C1 segment of cervical spinal cord (tissue), 14 donors: Measurements from ENCODE around the gene PTPRD.

ENCODE experiments used
- DNase-seq, 14 donors: peaks; one replicate each; lab custom pipeline; 2025; lab: John Stamatoyannopoulos, UW

The PTPRD gene

DNA sequence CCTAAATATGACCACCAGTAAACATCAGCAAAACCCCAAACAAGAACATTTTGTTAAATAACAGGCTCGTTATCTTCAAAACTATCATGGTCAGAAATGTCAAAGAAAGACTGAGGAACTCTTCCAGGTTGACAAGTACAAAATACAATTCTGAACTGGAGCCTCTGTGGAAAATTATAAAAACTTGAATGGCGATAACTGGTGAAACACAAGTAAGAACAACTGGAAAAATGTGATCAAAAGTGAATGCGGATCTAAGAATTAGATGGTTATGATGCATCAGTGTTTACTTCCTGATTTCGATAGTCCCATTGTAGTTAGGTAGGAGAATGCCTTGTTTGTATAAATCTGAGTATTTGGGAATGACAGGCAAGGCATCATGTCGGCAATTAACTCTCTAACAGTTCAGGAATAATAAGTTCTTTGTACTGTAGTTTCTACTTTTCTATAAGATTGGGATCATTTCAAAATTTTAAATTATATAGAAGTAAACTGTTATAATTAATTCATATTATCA, 2073.1 kb downstream of the PTPRD start:
- no peak for DNase-seq

DNA sequence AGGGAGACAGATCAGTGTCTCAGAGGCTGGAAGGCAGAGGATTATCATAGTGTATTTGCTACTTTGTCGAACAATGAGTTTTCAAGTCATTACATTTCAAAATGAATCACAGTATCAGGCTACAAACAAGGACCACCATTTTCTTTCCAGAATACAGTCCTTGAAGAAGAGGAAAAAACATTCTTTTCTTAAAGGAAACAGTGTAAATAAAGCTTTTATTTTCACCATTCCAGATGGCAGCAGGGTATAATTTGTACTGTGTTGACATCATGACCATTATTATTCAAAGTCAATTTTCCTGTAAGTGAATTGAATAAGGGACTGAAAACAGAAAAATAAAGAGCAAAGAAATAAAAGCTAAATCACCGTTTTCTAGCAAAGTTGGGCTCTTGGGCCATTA, 2076.0 kb downstream of the PTPRD start:
- no peak for DNase-seq

DNA sequence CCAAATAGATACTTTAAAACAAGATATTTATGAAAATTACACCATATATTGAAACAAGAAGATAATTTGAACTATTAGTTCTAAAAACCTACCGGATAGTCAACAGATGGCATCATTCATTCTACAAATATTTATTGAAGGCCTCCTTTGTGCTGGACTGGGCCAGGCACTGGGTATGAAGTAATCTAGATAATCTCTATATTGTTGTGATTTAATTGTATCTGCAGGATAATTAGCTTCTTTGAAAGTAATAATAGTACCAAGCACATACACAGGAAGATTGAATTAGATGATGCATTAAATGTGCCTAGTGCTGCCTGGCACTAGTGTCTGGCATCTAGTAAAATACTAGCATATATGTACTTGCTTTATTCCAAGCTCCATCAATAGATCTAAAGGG, 2078.0 kb downstream of the PTPRD start:
- no peak for DNase-seq

DNA sequence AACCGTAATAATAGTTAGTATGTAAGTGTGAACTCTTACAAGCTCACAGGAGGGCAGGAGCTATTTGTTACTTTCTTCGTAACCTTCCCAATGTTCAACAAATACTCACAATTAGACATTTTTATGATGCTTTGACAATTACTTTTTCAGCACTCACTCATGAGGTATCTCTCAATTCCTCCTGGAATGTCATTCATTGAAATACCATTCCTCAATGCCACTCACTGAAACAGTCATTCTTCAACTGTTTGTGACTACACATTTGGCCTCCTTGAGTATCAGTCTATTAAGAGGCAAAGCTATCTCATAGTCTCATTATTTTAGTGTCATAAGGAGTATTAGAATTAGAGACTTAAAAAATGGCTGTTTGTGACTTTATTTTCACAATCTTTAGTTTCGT, 2079.1 kb downstream of the PTPRD start:
- DNase-seq = no peak

DNA sequence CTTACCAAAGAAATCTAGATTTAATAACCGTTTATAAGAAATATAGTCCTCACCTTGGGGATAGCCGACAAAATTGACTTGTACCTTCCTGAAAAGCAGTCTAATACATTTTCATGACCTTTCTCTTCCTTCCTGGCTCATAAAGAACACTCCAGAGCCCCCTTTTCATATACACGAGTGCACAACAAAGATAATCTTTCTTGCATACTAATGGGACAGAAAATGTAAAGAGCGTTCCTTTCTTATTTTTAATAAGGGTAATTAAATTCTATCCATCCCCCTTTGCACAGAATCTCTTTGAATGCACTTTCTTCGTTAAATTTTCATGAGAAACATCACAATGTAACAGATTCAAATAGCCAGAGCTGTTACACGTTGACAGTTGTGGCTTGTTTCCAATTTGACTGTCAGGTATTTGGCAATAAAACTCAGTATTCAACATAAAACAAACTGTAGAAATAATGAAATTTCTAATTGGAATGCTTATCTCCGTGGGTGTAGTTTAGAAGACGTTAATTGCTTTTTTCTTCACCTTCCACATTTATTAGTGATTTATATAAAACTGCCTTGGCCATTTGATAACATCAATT, 2080.9 kb downstream of the PTPRD start:
- peak in 1 of 14 donors; percentile 11 for DNase-seq

DNA sequence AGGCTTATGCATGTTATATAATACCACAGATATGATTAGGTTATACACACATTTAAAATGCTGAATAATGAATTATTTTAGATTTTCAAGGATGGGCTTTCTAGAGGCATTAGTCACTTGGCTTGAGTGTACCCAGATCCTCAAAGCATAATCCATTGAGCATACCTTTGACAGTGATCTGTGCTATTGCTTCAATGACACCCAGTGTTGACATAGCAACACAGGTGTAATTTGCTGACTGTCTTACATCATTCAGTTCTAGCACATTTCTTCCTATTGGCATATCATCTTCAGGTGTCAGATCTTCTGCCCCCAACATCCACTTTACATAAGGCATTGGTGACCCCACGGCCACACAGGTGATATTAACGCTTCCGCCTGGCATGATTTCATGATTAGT, 2091.7 kb downstream of the PTPRD start:
- DNase-seq = no peak

DNA sequence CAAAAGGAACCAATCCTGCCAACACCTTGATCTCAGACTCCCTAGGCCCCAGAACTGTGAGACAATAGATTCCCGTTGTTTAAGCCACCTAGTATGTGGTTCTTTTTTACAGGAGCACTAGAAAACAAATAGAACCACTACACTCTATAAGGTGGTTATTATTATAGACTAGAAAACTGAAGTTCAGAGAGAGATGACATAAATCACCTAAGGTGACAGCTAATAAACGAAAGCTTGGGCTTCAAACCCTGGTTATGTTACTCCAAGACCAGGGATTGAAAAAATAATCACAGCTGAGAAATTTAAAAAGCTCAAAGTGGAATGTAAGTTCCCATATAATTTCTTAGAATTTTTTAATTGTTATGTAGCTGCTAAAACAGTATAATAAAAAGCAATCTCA, 2097.1 kb downstream of the PTPRD start:
- no peak for DNase-seq

DNA sequence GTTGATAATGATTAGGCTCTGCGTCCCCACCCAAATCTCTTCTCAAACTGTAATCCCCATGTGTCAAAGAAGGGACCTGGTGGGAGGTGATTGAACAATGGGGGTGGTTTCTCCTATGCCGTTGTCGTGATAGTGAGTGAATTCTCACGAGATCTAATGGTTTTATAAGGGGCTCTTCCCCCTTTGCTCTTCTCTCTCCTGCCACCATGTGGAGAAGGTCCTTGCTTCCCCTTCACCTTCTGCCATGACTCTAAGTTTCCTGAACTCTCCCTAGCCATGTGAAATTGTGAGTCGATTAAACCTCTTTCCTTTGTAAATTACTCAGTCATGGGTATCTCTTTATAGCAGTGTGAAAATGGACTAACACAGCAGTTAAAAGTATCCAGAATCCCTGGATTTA, 2098.0 kb downstream of the PTPRD start:
- DNase-seq = no peak

DNA sequence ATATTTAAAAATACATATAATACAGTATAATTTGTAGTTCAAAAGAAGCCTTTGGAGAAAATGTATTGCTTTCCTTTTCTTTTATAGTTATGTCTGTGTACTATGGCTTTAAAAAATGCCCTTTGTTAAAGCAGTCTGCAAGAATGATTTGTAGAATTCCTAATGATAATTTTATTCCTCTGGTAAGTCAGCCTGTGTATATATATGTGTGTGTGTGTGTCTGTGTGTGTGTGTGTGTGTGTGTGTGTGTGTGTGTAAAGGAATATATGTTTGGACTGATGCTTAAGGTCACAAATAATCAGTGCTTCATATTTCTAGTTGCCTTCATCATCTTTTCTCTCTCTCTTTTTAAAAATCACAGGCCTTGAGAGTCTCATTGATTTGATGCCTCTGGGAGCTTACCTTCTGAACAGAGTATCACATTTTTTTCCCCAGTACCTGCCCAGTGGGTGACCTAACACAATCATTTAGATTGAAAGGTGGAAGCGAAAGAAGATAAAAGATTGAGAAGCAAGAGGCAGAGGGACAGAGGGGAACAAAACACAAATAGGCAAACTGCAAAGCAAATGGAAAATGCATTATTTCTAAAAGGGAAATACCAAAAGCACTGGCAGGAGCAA, 2104.0 kb downstream of the PTPRD start:
- DNase-seq = no peak

DNA sequence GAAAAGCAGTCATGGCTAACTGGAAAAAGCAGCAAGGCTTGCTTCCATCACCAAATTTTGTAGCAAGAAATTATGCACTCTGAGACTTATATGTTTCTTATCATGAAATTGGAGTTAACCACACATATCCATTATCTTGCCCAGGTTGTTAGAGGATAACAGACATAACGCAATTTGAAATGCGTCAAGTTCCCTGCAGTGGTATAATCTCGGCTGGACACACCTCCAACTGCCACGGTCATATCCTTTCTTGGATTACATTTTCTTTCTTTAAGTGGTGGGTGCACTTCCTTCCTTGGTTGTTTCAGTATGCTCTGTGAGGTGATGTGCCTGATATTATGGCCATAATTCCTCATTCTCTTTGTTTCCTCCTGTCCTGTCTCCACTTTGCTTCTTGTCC, 2118.2 kb downstream of the PTPRD start:
- DNase-seq = no peak

DNA sequence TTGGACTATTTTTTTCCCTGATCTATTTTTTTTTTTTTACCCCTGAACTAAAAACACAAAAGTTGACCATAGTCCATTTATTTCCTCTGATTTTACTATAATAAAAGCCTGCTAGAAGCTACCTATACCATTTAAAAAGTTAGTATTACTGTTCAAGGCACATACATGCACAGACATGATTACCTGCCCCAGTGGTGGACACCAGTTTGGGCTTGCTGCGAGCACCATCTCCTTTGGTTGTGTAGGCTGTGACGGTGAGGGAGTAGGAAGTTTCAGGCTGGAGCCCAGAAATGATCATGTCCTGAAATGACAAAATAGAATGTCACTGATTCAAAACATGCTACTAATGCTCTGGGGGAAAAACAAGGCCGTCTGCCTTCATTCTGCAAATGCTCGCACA, 2120.1 kb downstream of the PTPRD start:
- DNase-seq = no peak

DNA sequence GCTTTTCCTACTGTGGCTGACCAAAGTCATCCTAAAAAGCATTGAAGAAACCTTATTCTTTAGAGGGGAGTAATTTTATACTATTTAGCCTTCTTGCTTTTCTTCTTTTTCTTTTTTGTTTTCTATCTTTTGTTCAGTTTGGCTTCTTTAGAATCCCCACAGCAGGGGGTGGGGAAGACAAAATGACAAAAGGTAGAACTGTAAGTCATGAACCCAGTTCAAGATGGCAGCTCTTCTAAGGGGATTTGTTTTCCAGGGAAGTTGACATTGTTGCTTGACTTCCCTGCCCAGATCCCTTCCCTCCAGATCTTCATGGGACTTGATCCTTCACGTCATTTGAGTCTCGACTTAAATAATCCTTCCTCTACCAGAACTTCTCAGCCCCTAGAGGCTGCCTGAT, 2120.8 kb downstream of the PTPRD start:
- no peak for DNase-seq

DNA sequence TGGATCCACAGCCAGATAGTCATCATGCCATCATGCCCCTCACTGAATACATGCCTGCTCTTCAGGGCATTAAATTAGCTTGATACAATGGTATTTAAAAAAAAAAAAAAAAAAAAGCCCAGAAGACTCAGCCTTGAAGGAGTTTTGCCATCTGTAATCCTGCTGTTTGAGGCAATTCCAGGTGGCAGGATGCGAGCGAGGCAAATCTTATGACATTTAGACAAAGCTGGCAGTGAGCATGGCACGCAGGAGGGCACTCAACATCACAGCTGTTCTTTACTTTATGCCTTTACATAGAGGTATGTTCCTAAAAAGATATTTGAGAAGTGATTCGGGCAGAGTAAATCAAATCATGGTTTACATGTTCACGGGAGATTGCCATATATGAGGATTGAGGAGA, 2121.2 kb downstream of the PTPRD start:
- DNase-seq = no peak

DNA sequence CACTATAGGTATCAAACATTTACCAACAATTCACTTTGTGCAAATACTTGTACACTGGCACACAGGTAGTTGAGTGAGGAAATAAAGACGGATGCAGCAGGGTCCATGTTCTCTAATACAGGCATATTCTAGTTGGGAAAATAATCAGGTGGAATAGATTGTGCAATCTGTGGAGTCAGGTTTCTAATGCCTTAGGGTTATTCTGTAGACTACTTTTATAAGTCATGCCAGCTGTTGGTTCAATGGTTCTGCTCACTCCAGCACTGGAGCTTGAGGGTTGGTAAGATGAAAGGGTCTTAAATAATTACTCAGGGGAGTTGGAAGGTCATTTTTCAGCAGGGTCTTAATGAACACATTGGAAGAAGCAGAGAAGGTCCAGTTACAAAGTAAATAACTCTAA, 2123.0 kb downstream of the PTPRD start:
- DNase-seq = no peak

DNA sequence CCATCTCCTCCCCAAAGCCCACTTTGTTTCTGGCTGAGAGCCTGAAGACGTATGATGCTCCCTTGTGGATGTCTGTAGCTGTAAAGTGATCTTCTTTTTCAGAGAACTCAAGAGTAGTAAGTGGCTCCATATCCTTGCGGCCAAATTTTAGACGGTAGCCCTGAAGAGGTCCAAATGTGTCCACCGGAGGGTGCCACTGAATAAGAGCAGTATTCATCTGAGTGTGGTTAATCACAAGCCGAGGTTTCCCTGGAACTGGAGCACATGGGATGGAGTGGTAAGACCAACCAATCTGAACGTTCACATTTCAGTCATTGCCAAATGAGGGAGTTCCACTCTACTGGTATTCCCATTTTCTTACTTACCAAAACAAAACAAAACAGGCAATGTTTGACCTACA, 2126.7 kb downstream of the PTPRD start:
- peak in 1 of 14 donors; percentile 4 for DNase-seq

DNA sequence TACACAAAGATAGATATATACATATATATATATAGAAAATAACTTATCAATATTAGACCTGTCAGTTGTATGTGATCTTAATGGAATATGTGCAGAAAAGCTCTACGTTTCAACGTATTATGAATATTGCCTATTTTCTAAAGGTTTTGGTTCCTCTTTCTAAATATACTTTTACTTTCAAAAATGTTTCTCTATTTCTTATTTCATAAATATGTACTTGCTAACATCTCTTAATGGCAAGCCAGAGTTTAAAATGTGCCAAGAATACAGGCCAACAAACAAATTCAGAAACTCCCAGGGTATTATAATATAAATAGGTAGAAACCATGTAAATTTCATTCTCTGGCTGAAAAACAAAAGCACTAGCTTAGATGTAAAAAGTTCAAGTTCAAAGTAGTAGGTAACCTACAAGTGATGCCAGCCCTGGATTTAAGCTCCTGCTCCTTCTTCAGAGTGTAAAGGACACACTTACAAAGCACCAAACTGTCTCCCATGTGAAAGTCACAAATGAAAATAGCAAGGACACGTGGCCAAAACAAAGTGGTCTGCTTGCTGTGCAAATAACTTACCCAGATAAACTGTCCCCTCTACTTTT, 2128.1 kb downstream of the PTPRD start:
- DNase-seq = no peak

DNA sequence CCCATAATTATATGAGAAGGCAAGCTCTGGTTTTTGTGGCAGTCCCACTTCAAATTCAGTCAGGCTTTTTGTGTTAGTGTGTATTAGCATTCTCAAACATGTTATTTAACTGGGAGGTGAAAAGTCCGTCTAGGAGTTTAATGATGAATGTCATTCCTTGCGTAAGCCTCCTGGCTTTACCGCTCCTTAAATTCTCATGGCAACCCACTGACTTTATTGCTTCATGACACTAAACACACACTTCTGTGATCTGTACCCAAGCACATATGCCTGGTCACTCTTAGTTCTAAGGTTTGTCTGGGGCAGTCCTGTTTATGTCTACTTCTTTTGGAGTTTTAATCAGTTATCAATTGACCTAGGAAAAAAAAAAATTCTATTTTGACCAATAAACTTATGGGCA, 2135.4 kb downstream of the PTPRD start:
- DNase-seq = no peak

DNA sequence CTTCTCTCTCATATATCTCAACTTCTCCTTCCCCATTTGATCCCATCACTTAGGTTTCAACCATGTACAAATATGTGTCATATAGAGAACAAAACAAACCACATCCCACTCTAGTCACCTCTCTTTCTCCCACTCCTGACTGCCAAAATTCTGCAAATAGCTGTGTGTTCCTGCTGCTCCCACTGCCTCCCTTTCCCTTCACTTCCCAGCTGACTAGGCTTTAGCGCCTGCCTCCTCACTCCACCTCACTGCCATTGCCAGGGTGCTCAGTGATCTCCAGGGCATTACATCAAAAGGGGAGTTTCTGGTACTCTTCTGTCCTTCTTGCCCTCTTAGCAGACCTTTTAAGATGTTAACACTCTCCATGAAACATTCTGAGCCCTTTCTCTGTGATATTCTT, 2137.9 kb downstream of the PTPRD start:
- no peak for DNase-seq

DNA sequence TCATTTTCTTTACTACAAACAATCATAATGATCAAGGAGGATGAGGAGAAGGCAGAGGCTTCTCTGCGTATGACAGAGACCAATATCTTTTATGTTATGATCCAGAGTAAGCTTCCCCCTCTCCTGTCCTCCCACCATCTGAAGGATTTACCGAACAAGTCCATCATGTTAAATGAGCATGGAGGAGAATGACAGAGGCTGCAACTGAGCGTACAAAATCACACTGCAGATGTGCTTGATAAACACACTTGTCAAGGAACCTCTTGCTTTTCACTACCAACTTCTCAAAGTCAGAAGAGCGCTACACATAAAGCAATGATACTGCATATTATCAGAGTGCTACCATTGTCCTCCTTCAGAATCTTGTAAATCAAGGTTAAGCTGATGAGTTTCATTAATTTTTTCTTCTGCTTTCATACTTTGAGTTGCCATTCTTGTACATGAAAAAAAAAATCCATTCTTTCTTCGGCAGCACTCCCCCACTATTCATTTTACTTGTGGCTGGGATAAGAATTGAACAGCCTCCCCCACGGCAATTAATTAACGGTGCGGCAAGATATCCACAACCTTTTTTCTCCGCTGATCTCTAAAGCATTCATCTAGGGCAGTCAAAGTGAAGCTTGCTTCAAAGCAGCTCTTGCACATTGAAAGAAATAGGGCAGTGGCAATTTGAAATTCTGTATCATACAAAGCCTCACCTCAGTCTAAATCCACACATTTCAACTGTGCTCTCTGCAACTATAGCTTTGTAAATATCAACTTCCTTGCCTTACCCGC, 2139.4 kb downstream of the PTPRD start:
- no peak for DNase-seq

DNA sequence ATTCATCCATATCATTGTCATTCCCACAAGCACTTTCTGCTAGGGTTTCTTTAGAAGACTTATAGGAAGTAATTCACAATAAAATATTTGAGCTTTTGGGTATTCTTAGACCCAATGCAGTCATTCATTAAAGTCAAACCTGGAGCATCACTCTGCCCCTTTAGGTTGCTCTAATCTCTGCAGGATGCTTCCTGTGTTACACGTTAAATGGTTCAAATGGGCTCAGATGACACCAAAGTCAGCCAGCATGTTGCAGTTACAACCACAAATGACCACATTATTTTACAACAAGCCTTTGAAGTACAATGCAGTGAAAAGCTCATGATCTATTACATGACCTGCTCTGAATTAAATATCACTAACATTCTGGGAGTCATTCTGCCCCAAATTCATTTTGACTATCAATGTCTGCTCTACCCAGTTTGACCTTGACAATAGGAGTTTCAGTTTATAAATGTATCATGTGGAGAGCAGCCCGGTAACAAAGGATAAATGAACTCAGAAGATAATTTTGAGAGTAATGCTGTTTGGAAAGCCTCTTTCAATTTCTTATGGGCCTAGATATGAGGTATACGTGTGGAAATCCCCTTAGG, 2144.7 kb downstream of the PTPRD start:
- no peak for DNase-seq

DNA sequence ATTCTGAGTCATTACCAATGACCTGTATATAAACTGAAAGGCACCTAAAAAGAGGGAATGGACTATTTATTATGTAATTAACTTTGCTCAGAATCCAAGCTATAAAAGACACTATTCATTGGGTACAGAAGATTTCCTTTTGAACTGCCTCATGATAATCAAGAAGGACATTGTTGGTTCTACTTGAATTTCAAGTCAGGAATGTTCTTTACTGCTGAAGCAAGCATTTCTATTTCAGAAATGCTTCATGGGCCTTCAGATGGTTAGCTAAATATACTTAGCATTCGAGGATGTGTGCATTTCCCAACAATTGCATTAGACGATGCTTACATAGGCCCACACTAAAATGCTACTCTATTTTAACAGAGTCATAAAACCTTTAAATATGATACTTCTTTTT, 2155.0 kb downstream of the PTPRD start:
- DNase-seq = no peak

DNA sequence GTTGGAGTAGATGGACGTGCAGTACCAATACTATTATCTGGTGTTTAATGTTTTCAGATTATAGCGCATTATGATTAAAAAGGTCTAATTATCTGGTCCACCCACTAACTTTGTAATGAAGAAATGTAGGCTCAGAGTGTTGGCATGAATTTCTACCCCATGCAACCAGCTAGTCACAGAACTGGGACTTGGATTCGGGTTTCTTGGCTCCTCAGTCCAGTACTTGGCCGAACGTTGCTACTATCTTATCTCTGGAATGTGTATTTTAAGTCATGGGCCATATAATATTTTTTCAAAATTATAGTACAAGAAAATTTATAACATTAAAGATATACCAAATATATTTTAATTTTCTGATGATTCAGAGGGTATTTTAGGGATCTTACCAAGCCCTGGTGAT, 2155.7 kb downstream of the PTPRD start:
- DNase-seq = no peak
